Measurements from ENCODE around the gene SFTPA1.
"Not testable (repeated sequence)": the region's sequence is repeated elsewhere in the genome, so short reads cannot be mapped to it uniquely, and the experiment has no call there.

Gene SFTPA1

GRCh38 chr10:79599644-79600043, 11.1 kb upstream of the SFTPA1 start:
- H3K27me3 Mint-ChIP-seq, result peaks cover 23% of the 10 kb centered on the region
- not testable (repeated sequence) for H3K27ac Mint-ChIP-seq

GRCh38 chr10:79601939-79602338, 8.8 kb upstream of the SFTPA1 start:
- ATAC-seq (no peak), DNase-seq (no peak)
- H3K4me1 Mint-ChIP-seq, result no peaks in the 10 kb centered on the region
- H3K27me3 Mint-ChIP-seq, result peaks cover 13% of the 10 kb centered on the region
- peaks cover 11 to 22% of the 10 kb centered on the region in 2 donors for H3K9me3 Mint-ChIP-seq
- H3K27ac Mint-ChIP-seq, result no peak overlapping the region
- H3K4me3 Mint-ChIP-seq, result no peak overlapping the region

More at GRCh38 chr10:79599644-79600043, 11.1 kb upstream of the SFTPA1 start:
- not testable (repeated sequence) for H3K4me1 Mint-ChIP-seq, ATAC-seq, H3K4me3 Mint-ChIP-seq, DNase-seq
- peaks cover 11 to 23% of the 10 kb centered on the region in 2 donors for H3K9me3 Mint-ChIP-seq

- Mint-ChIP-seq H3K27ac (no peak overlapping the region), H3K27me3 (peaks cover 21% of the 10 kb centered on the region), H3K4me3 (no peak overlapping the region), H3K9me3 (peaks cover 5 to 12% of the 10 kb centered on the region in 2 donors), H3K4me1 (no peaks in the 10 kb centered on the region)
- ATAC-seq (peak; percentile 28), DNase-seq (no peak)
These were observed 7.8 kb upstream of the SFTPA1 start for GRCh38 chr10:79602953-79603352.

- no peak overlapping the region for H3K4me3 Mint-ChIP-seq
- H3K9me3 Mint-ChIP-seq, result peaks cover 0 to 10% of the 10 kb centered on the region in 2 donors
- DNase-seq (no peak), ATAC-seq (no peak)
- peaks cover 21% of the 10 kb centered on the region for H3K27me3 Mint-ChIP-seq
- no peaks in the 10 kb centered on the region for H3K4me1 Mint-ChIP-seq
- peak overlapping the region in 1 of 2 donors; percentile 9 for H3K27ac Mint-ChIP-seq
These were observed 6.4 kb upstream of the SFTPA1 start for GRCh38 chr10:79604294-79604693.

- no peak overlapping the region for H3K27ac Mint-ChIP-seq
- DNase-seq, result no peak
- ATAC-seq, result no peak
These were observed 5.4 kb upstream of the SFTPA1 start for GRCh38 chr10:79605308-79605707.

GRCh38 chr10:79608505-79609375, 2.0 kb upstream of the SFTPA1 start:
- no peaks in the 10 kb centered on the region for H3K4me1 Mint-ChIP-seq
- DNase-seq, result peak; percentile 40 to 60
- H3K27me3 Mint-ChIP-seq, result peaks cover 9% of the 10 kb centered on the region
- peak; percentile 71 for ATAC-seq
- H3K9me3 Mint-ChIP-seq, result peaks cover 0 to under 1% of the 10 kb centered on the region in 2 donors
- no peak overlapping the region for H3K4me3 Mint-ChIP-seq
- no peak overlapping the region for H3K27ac Mint-ChIP-seq

More at GRCh38 chr10:79605308-79605707, 5.4 kb upstream of the SFTPA1 start:
- H3K9me3 Mint-ChIP-seq, result peaks cover 0 to 10% of the 10 kb centered on the region in 2 donors
- H3K27me3 Mint-ChIP-seq, result peaks cover 20% of the 10 kb centered on the region
- H3K4me3 Mint-ChIP-seq, result no peak overlapping the region
- H3K4me1 Mint-ChIP-seq, result no peaks in the 10 kb centered on the region

- H3K4me1 Mint-ChIP-seq, ATAC-seq, H3K27me3 Mint-ChIP-seq, H3K27ac Mint-ChIP-seq, H3K9me3 Mint-ChIP-seq, H3K4me3 Mint-ChIP-seq, DNase-seq: not testable (repeated sequence)
These were observed 646 bp downstream of the SFTPA1 start for GRCh38 chr10:79611193-79611976.

GRCh38 chr10:79615577-79615976, 4.8 kb downstream of the SFTPA1 start:
- peaks cover 0 to 9% of the 10 kb centered on the region in 2 donors for H3K9me3 Mint-ChIP-seq
- DNase-seq, result no peak
- no peak for ATAC-seq
- H3K27ac Mint-ChIP-seq, result no peak overlapping the region
- no peaks in the 10 kb centered on the region for H3K4me1 Mint-ChIP-seq
- peaks cover 28% of the 10 kb centered on the region for H3K27me3 Mint-ChIP-seq
- H3K4me3 Mint-ChIP-seq, result no peak overlapping the region

GRCh38 chr10:79616164-79616563, 5.4 kb downstream of the SFTPA1 start:
- no peaks in the 10 kb centered on the region for H3K4me1 Mint-ChIP-seq
- ATAC-seq (no peak), DNase-seq (no peak)
- peaks cover 0 to 9% of the 10 kb centered on the region in 2 donors for H3K9me3 Mint-ChIP-seq
- H3K27ac Mint-ChIP-seq, result no peak overlapping the region
- peaks cover 28% of the 10 kb centered on the region for H3K27me3 Mint-ChIP-seq
- no peak overlapping the region for H3K4me3 Mint-ChIP-seq

- not testable (repeated sequence) for H3K4me1 Mint-ChIP-seq, ATAC-seq, H3K27ac Mint-ChIP-seq, H3K4me3 Mint-ChIP-seq, DNase-seq
- peaks cover 0 to 26% of the 10 kb centered on the region in 2 donors for H3K9me3 Mint-ChIP-seq
- H3K27me3 Mint-ChIP-seq, result peaks cover 25% of the 10 kb centered on the region
These were observed 12.9 kb downstream of the SFTPA1 start for GRCh38 chr10:79623663-79624062.

GRCh38 chr10:79627075-79627474, 16.3 kb downstream of the SFTPA1 start:
- no peak overlapping the region for H3K27ac Mint-ChIP-seq
- H3K4me3 Mint-ChIP-seq, result no peak overlapping the region
- no peak for ATAC-seq
- no peak for DNase-seq
- peaks cover 0 to 13% of the 10 kb centered on the region in 2 donors for H3K9me3 Mint-ChIP-seq
- H3K27me3 Mint-ChIP-seq, result peaks cover 18% of the 10 kb centered on the region
- no peaks in the 10 kb centered on the region for H3K4me1 Mint-ChIP-seq

- Mint-ChIP-seq H3K27ac (no peak overlapping the region), H3K27me3 (peaks cover 11% of the 10 kb centered on the region), H3K9me3 (peaks cover 0 to 3% of the 10 kb centered on the region in 2 donors), H3K4me1 (no peaks in the 10 kb centered on the region), H3K4me3 (no peak overlapping the region)
- ATAC-seq (no peak), DNase-seq (no peak)
These were observed 17.3 kb downstream of the SFTPA1 start for GRCh38 chr10:79628083-79628482.

GRCh38 chr10:79628988-79629954, 18.5 kb downstream of the SFTPA1 start:
- ATAC-seq (no peak), DNase-seq (no peak)
- Mint-ChIP-seq H3K4me3 (no peak overlapping the region), H3K4me1 (no peaks in the 10 kb centered on the region), H3K27me3 (peaks cover 10% of the 10 kb centered on the region), H3K9me3 (no peaks in the 10 kb centered on the region), H3K27ac (no peak overlapping the region)

GRCh38 chr10:79629955-79630327, 19.2 kb downstream of the SFTPA1 start:
- no peak overlapping the region for H3K4me3 Mint-ChIP-seq
- no peaks in the 10 kb centered on the region for H3K9me3 Mint-ChIP-seq
- no peaks in the 10 kb centered on the region for H3K4me1 Mint-ChIP-seq

GRCh38 chr10:79636654-79637199, 26.0 kb downstream of the SFTPA1 start:
- not testable (repeated sequence) for DNase-seq, H3K4me1 Mint-ChIP-seq, H3K4me3 Mint-ChIP-seq, H3K27me3 Mint-ChIP-seq, ATAC-seq, H3K9me3 Mint-ChIP-seq, H3K27ac Mint-ChIP-seq

More at GRCh38 chr10:79629955-79630327, 19.2 kb downstream of the SFTPA1 start:
- Mint-ChIP-seq H3K27me3 (peaks cover 10% of the 10 kb centered on the region), H3K27ac (no peak overlapping the region)
- ATAC-seq (no peak), DNase-seq (no peak)

Data from stimulated activated naive CD8-positive, alpha-beta T cell treated with anti-CD3 and anti-CD28 coated beads, Interleukin-15, amount 100 ng/mL, for 72 hours (primary cell).